ENCODE measurements around the gene LMAN1L.
A peak's percentile ranks its signal among the peaks of the same experiment; 100 is the strongest.

GRCh38 chr15:74781431-74782258 is 31.0 kb upstream of the LMAN1L start, which contains the start of gene CSK:
- peak in 1 of 3 donors; percentile 69 for TF ChIP-seq CTCF (IDR thresholded peaks at IDR 0.05)
- no peak for TF ChIP-seq EP300 (IDR thresholded peaks at IDR 0.05)
- TF ChIP-seq POLR2A (IDR thresholded peaks at IDR 0.05): peak; percentile 33

All from ovary (tissue), 3 donors.